Fibroblast of skin of right biceps (primary cell): Measurements from ENCODE around the gene GPR146.
A peak's percentile ranks its signal among the peaks of the same experiment; 100 is the strongest.
"Not testable (repeated sequence)": the region's sequence is repeated elsewhere in the genome, so short reads cannot be mapped to it uniquely, and the experiment has no call there.

Experiments
- DNase-seq: peaks from one replicate; pipeline ENCODE4 v3.0.0-alpha.2; 2013

GPR146 gene

DNA sequence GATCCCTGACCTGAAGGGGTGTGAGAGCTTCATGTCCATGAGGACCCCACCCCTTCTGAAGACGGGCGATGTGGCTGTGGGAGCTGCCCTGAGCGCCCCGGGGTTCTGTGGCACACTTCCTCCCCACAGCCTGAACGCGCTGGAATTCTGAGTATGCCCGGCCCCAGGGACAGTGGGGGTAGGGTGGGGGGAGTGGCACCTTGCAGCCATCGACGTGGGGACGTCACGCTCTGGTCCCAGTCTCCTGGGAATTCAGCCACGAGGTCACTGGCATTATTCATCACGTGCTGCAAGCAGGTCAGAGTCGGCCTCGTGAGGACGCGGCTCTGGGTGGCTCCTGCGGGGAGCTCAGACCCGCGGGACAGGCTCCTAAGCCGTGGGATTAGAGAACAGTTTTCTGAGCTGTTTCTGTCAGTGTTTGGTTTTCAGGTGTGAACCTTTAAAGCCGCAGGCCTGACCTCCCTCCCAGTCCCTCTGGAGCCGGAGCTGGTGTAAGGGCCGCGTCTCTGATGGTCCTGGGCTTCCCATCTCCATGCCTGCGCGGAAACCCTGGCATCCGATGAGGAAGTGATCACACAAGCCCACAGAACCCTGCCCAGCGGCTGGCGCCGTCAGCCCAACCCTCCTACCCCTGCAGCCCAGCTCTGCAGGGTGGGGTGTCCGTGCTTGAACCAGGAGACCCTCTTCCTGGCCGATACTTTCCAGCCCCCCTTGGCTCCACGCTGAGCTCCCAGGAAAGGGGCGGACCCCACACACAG lies 16.1 kb downstream of the GPR146 start:
- peak; percentile 15 for DNase-seq

DNA sequence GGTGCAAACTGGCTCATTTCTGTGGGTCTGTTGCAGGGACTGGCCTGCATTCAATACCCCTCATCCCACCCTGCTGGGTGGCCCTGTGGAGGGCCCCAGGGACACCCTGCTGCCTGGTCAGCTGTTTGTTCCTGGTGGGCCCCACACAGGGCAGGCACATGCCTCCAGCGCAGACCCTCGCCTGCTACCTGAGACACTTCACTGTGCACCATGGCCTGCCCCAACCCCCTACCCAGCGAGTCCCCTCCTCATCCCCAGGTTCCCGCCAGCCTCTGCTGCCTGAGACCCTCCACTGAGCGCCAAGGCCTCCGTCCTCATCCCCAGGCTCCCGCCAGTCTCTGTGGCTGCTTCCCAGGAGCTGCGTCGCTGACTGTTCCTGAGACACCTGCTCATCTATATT lies 16.8 kb downstream of the GPR146 start:
- no peak for DNase-seq

DNA sequence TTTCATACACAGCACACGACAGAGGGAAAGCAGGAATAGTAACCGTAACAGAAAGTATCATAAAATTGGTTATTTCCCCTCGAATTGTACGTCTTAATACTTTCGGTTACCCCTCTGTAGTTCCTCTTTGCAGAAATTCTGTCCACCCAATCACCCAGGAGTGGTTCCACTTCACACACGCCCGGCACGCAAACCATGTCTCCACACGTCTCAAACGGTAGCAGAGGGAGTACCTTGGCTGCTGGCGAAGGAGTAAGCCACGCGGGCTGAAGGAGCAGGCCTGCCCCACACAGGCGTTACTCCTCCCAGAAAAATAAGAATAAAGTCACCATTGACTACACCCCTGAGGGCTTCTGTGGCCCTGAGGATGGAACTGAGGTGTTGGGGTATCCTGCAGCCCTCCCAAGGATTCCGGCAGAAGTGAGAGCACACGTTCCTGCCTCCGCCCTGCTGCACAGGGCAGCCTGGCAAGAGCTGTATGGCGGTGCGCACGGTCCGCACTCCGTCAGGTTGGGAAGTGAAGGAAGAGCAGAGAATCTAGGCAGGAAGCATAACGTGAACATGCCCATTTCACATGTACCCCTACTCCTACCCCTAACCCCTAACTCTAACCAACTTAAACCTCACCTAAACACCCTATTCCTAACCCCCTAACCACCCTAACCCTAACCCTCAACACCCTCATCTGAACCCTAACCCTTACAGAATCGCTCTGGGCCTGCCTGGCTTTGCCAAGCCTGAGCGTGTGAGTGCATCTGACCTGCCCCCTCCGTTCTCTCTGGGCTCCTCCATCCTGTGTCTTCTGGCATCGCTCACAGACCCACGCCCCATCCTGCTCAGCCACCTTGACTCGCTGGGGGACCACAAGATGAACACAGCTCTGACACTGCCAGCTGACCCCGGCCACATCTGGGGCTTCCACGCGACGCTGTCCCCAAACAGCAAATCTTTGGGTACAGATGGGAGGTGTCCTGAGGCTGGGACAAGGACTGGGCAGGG lies 18.2 kb downstream of the GPR146 start:
- DNase-seq, result no peak

DNA sequence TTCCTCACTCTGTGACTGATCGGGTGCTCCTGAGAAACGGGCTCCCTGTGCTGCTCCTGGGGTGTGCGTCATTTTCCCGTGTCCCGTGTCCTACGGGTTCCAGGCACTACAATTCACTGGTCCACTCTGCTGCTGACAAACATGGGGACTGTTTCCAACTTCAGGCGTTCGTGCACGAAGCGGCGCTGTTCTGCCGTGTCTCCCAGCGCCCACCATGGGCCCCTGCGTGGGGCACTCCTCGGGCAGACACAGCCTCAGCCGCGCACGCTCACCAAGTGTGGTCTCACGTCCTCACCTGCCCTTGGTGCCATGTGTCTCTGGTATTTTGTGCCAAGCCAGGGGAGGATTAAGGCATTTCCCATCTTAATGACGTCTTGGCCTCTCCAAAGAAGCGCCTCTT lies 19.0 kb downstream of the GPR146 start:
- DNase-seq, result no peak

DNA sequence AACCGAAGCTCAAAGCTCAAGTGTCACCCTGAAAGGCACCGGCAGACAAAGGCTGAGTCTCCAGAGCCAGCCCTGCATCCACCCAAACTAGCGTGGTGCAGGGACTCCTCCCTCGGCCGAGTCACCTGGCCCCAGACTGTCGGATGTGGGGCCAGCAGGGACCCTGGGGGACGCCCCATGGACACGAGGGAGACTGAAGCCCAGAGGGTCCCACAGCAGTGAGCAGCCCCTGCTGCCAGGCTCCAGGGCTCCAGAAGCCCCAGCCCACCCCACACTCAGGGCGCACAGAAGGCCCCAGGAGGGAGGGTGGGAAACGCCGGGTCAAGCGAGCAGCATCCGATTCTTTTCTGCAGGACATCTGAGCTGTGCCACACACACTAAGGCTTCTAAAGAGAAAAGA lies 20.2 kb downstream of the GPR146 start:
- no peak for DNase-seq

DNA sequence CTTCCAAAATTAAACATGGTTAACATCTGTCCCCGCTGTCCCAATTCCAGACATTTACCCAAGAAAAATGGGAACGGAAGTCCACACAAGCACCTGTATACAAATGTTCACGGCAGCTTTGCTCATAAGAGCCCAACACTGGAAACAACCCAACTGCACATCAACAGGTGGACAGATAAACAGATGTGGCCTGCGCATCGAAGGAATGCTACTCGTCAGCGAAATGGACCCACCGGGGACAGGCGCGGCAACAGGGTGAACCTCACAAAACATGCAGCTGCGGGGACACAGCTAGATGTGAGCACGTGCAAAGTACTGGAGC lies 20.9 kb downstream of the GPR146 start:
- DNase-seq, result no peak

DNA sequence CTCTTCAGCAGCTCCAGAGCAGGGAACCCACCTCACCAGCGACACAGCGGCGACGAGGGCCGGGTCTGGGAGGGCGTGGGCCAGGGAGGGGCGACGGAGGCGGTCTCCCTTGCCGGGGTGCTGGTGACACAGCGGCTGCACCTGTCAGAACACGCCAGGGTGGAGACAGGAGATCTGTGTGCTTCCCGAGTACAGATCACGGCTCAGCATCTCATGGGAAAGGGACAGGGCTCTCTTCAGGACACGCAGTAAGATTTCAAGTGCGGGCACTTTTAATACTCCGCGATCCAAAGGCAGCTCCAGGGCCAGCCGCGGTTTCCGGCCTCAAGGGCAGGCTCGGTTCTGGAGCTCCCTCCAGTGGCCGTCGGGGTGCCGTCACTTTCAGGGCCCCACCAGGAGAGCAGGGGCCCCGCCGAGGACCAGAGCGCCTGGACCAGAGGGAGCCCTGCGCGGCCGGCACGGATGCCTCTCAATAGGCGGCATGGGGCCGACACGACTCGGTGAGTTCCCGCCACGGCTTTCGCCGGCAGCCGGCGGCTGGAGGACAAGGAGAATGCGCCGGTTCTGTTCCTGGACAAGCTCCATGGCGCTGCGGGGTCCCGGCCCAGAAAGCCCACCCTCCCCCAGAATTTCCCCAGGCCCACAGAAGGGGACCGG lies 21.4 kb downstream of the GPR146 start:
- peak; percentile 65 for DNase-seq

DNA sequence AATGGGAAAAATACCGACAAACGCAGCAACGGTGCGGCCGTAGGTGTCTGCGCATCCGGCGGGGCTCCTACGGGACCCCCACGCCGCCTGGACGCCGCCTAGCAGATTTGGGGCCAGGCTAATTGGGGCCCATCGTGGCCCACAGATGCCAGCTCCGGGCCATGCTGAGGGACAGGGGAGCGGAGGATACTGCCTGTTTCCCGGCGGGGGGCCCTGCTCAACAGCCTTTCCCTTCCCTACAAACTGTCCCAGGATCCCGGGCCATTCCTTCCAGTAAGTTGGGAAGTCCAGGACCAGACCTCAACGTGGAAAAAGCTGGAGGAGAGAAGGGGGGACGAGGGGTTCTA lies 21.9 kb downstream of the GPR146 start:
- no peak for DNase-seq

DNA sequence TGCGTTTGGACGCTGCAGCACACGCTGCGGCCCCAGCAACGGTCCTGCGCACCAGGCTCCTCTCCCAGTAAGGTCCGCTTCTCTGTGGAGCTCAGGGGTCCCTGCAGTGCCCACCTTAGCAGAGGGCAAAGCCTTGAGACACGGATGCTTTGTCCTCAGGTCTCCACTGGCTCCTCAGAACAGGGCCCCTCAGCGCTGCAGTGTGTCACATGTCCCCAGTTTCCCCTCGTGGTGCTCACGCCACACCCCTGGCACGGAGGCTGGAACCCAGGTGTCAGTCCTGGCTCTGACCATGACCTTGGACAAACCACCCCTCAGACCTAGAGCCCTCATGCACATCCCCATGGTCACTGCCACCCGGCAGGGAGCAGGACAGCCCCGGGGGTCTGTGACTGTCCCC lies 23.7 kb downstream of the GPR146 start:
- DNase-seq, result no peak

DNA sequence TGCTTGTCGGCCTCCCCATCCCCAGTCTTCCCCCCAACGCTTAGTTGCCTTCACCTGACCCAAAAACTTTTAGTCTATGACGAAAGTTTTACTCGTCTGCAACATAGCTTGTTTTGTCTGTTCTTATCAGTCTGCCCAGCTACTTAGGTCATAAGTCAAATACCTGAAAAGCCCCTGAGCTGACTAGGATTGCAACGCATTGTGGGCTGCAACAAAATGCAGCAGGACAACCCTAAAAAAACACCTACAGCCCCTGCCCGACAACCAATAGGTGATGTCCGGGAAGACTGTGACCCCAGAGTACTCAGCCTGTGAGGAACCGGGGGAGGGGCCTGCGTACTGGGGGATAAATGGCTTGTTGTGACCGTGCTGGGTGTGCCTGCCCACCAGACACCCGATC lies 24.3 kb downstream of the GPR146 start:
- no peak for DNase-seq

DNA sequence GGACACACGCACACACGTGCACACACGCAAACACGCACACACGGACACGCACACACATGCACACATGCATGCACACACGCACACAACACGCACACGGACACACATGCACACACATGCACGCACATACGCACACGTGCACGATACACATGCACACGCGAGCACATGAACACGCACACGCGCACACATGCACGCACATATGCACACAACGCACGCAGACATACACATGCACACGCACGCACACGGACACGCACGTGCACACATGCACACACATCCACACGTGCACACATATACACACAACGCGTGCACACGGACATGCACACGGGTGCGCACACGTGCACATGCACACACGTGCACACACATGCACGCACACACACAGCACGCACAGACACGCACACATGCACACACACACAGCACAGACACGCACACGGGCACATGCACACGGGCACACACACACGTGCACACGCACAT lies 26.2 kb downstream of the GPR146 start:
- no peak for DNase-seq

DNA sequence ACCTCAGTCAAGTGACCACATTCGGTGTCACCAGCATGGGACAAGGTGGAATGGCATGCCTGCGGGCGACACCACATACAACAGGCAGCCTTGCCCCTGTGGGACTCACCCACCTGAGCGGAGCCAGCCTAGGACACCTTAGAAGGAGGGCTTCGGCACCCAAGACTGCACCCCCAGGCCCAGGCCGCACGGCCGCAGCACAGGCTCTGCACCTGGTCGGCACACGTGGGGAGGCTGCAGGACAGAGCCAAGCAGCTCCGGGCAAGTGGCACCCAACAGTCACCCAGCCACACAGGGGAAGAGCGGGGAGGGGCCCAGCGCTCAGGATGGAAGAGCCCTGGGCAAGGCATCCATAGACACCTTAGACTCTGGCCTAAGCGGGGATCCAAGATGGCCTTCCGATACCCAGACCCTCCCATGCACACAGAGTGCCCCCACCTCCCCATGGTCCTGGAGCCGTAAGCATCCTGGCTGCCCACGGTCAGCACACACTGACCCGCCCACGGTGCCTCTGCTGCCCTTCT lies 27.4 kb downstream of the GPR146 start:
- DNase-seq, result no peak

DNA sequence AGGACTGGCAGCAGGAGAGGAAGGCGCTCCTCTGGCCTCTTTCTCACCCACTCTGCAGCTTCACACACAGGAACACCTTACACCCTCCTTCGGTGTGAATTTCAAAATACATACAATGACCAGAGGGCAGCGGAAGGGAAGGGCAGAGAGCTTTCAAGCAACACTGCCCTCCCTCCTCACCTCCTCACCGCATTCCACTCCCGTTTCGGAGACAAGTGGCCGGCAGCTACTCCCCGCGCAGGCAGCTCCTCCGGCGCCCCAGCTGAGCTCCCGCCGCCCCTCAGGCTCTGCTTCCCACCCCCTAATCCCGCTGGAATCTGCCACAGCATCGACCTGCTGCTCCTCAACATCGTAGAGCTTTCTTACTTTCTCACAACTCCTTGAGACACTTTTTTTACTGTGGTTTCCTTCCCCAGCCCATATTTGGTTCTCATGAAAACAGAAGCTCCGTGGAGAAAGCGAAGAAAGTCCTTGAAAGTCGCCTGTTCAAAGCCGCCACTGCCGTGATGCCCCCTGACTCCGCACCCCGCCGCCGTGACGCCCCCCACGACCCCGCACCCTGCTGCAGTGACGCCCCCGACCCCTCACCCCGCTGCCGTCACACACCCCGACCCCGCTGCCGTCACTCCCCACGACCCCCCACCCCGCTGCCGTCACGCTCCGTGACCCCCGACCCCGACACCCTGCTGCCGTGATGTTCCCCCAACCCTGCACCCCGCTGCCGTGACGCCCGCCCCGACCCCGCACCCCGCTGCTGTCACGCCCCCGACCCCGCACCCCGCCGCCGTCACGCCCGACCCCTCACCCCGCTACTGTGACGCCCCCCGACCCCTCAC lies 29.0 kb downstream of the GPR146 start:
- no peak for DNase-seq

DNA sequence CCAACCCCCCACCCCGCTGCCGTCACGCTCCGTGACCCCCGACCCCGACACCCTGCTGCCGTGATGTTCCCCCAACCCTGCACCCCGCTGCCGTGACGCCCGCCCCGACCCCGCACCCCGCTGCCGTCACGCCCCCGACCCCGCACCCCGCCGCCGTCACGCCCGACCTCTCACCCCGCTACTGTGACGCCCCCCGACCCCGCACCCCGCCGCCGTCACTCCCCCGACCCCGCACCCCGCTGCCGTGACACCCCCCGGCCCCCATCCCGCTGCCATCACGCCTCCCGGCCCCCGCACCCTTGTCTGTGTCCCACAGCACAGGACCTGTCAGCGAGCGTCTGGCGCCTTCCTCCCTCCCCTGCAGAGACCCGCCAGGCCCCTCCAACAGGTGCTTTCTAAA lies 29.7 kb downstream of the GPR146 start:
- DNase-seq, result not testable (repeated sequence)

DNA sequence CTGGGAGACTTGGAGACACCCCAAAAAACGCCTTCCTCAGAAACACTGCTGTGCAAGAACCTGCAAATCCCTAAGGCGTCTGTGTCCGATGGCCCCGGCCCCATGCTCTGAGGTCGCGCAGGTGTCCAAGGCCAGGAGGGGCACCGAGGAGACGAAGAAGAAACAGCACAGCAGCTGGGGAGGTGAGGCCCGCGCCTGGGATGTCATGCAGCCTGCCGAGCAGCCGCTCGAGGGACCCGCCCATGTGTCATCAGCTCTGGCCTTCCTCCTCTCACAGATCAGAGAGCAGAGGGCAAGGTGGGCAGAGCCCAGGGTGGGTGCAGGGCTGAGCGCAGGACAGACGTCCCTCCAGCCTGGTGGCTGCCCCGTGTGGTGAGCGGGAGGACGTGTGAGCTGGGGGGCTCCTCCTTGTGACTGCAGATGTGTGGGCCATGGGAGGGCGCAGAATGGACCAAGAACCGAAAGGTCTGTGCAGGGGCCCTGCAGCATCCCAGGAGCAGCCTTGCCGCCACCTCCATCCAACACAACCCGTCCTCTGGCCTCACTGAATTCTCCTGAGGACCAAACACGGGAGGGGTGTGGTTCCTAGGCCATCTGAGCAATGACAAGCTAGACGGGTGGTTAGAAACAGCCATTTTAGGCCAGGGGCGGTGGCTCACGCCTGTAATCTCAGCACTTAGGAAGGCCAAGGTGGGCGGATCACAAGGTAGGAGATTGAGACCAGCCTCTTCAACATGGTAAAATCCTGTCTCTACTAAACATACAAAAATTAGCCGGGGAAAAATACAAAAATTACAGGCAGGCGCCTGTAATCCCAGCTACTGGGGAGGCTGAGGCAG lies 30.5 kb downstream of the GPR146 start:
- no peak for DNase-seq

DNA sequence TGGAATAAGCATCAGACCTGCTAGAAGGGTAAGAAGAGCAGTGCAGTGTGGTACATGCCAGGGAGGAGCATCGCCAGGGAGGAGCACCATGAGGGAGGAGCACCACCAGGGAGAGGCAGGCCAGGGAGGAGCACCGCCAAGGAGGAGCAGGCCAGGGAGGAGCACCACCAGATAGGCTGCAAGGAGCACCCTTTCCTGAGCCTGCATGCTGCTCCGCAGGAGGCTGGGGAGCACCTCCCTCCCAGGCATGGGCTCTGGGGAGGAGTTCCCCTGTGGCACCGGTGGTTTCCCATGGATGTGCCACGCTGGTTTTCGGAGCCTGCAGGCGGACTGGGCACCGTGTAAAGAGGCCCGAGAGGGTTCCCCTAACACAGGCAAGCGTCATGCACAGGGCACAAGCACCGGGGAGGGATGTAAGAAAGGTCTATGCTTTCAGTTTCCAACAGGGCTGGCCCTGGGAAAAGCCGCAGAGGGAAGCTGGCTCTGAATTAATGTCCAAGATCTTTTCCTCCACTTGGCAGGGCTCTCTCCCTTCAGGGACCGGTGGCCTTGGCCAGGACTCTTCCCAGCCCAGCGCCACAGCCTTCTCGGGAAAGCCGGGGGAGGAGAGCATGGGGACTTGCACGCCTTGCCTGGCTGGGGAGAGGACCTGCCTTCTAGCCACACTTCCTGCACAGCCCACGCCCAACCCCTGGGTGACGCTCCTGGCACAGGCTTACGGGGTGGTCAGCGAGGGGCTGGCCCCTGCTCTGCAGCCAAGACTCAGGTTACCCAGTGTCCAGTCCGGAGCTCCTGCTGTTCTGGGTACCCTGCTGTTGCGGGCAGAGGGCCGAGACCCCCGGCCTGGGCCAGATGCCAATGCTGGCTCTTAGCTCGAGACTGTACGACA lies 32.1 kb downstream of the GPR146 start:
- no peak for DNase-seq

DNA sequence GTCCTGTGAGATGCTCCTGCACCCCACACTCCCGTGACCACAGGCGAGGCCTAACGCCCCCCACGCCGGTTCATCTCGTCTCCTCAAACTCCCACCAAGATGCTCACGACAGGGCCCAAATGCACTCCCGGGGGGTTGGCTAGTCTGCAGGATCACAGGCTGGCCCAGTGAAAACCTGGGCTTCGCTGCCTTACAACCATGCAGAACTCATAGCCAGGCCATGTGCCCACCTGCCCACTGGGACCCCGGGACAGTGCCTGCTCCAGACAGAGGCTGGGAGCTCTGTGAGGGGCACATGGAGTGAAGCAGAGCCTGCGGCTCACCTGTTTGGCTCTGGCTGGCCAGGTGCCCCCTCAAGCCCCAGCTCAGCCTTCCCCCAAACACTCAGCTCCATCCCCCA lies 34.2 kb downstream of the GPR146 start:
- no peak for DNase-seq

DNA sequence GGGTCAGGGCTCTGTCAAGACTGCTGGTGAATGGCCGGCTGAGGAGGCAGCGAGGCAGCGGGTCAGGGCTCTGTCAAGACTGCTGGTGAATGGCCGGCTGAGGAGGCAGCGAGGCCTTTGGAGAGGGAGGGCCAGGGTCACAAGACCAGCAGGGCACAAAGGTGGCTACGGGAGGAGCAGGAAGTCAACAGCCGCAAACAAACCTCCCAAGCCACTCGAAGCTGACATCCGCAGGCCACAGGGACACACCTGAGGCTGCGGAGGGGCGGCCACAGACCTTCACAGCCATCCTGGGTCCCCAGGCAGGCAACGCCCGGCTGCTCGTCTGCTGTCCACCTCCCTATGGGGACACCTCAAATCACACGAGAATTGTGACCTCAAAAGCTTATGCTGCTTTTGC lies 34.6 kb downstream of the GPR146 start:
- no peak for DNase-seq

DNA sequence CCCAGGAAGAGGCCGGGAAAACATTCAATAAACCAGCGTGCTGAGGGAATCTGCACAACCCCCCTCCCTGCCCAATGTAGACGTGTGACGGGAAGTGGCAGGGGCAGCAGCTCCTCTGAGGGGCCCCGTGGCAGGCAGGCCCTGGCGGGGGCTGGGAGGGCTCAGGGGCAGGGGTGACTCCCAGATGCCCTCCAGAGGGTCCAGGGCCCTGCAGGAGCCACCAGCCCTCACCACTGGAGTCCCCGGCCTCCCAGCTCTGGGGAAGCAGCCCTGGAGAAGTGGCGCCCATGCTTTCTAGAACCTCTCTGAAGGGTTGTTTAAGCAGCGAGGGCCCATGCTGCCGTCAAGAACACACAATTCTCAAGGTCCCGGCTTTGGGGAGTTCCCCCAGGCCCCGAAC lies 35.2 kb downstream of the GPR146 start:
- no peak for DNase-seq

DNA sequence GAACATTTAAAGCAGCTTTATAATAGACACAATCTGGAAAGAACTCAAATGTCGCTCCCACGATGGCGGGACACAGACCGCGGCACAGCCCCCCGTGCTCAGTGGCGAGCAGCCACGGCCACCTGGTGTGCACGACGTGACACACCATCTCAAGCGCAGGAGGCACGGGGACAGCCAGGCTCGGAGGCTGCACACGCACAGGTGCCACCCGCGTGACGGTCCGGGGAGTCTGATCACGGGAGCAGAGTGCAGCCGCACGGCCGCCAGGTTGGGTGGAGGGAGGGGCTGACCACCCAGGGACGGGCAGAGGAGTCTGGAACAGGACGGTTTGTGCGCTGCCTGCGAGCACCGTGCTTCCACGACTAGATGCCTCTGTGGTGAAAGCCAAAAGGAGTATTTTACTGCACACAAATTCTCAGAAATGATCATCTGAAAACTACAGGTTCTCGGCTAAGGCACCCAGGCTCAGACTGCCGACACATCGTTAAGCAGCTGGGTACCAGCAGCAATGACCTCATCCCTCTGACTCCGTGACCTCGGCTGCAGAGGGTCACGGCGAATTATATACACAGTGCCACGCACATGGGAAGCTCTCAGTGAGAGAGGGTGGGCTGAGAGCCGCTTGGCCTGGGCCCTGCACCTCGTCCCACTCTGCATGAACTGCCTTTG lies 36.0 kb downstream of the GPR146 start:
- DNase-seq, result no peak
